ENCODE results near the gene AP2B1. TPM values are rescaled to one million over a fixed set of nuclear protein-coding genes. Genes with fewer than 3 reads are reported as not detected.
A peak's percentile ranks its signal among the peaks of the same experiment; 100 is the strongest.

AP2B1 gene
- total RNA-seq, 2 experiments from 2014 or later: 157 to 161 TPM

DNA sequence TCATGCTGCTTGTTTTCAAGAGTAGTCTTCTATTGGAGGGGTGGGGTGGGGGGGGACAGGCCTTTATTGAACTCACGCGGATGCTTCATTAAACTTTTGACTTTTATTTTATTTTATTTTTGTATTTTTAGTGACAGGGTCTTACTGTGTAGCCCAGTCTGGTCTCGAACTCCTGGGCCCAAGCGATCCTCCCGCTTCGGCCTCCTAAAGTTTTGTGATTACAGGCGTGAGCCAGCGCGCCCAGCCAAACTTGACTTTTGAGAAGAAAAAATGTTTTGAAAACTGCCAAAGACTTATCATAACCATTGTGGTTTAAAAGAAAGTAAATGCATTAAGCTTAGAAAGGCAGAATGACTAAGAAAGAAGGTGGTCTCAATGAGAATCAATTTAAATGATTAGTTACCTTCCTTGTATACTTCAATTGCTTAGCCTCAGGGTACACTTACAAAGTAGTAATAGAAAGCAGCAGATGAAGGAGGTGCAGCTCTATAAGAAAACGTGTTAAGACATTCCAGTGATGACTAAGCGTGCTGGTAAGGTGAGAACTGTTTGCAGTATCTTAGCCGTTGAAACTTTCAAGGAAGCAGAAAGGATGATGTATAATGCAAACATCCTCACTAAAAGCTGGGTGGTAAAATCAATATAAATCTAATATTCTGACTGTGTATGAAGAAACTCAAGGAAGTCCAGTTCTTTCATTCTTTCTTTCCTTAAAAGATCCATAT, 1.2 kb downstream of the AP2B1 start:
- POLR2A ChIA-PET: interaction anchor here (0.9 to 1.9 kb wide), 9 partner anchors 10 to 221 kb away, joined by 3 to 16 read pairs (median 4); partner anchors contain the start of genes PEX12 and TAF15
- H3K27ac Mint-ChIP-seq: peak overlapping the region; percentile 99
- intact Hi-C loops (cut with micrococcal nuclease): loop anchor here (5.0 kb wide), 1 partner anchor 51 kb away; the partner anchor contains the start of gene SLFN12L
- ATAC-seq (peak; percentile 56), DNase-seq (peak; percentile 24)
- H3K4me3 Mint-ChIP-seq: peak overlapping the region; percentile 99
- peaks cover 9% of the 10 kb centered on the region for H3K36me3 Mint-ChIP-seq (ENCODE audit: low read depth)
- H3K27me3 Mint-ChIP-seq: no peaks in the 10 kb centered on the region
- no peaks in the 10 kb centered on the region for H3K9me3 Mint-ChIP-seq
- H3K4me1 Mint-ChIP-seq (ENCODE audit: low read depth): peaks cover 25% of the 10 kb centered on the region
- CTCF ChIA-PET: interaction anchor here (1.0 to 1.7 kb wide), 10 partner anchors 9 to 417 kb away, joined by 3 to 9 read pairs (median 4); no protein-coding TSS in a partner anchor
- TF ChIP-seq, protein P1, sequence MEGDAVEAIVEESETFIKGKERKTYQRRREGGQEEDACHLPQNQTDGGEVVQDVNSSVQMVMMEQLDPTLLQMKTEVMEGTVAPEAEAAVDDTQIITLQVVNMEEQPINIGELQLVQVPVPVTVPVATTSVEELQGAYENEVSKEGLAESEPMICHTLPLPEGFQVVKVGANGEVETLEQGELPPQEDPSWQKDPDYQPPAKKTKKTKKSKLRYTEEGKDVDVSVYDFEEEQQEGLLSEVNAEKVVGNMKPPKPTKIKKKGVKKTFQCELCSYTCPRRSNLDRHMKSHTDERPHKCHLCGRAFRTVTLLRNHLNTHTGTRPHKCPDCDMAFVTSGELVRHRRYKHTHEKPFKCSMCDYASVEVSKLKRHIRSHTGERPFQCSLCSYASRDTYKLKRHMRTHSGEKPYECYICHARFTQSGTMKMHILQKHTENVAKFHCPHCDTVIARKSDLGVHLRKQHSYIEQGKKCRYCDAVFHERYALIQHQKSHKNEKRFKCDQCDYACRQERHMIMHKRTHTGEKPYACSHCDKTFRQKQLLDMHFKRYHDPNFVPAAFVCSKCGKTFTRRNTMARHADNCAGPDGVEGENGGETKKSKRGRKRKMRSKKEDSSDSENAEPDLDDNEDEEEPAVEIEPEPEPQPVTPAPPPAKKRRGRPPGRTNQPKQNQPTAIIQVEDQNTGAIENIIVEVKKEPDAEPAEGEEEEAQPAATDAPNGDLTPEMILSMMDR (IDR thresholded peaks at IDR 0.05): no peak

DNA sequence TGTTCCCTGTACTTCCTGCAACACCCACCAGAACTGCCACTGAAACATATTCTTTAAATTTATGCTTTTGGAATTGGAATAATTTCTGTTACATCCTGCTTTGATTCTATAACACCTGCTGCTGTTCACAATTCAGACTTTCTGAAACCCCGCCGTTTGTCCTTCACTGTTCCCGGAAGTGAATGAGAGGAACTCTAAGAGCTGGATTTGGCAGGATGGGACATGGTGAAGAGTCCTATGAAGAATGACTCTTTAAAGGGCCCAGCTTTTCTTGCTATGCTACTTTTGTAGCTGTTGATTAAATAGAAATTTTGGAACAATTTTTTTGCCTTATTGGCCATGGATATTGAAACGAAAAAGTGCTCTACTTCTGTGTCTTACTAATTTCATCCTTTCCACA, 8.9 kb downstream of the AP2B1 start:
- POLR2A ChIA-PET: interaction anchor here (0.8 kb wide), 2 partner anchors 9 to 13 kb away, joined by 4 read pairs; partner anchors contain the start of gene AP2B1
- Mint-ChIP-seq H3K9me3 (no peaks in the 10 kb centered on the region), H3K36me3 (ENCODE audit: low read depth) (peaks cover 47% of the 10 kb centered on the region), H3K27me3 (no peaks in the 10 kb centered on the region), H3K27ac (no peak overlapping the region), H3K4me1 (ENCODE audit: low read depth) (peaks cover 6% of the 10 kb centered on the region), H3K4me3 (no peak overlapping the region)
- intact Hi-C loops (cut with micrococcal nuclease): no loop called here
- DNase-seq (no peak), ATAC-seq (no peak)
- CTCF ChIA-PET: interaction anchor here (1.5 kb wide), 1 partner anchor 17 kb away, joined by 3 read pairs; no protein-coding TSS in a partner anchor
- TF ChIP-seq, protein P1 (IDR thresholded peaks at IDR 0.05): no peak

GRCh38 chr17:35596530-35597233, 9.6 kb downstream of the AP2B1 start:
- ChIA-PET CTCF (interaction anchor here (1.0 kb wide), 1 partner anchor 8 kb away, joined by 3 read pairs; no protein-coding TSS in a partner anchor), POLR2A (interaction anchor here (0.8 kb wide), 1 partner anchor 14 kb away, joined by 4 read pairs; no protein-coding TSS in a partner anchor)

DNA sequence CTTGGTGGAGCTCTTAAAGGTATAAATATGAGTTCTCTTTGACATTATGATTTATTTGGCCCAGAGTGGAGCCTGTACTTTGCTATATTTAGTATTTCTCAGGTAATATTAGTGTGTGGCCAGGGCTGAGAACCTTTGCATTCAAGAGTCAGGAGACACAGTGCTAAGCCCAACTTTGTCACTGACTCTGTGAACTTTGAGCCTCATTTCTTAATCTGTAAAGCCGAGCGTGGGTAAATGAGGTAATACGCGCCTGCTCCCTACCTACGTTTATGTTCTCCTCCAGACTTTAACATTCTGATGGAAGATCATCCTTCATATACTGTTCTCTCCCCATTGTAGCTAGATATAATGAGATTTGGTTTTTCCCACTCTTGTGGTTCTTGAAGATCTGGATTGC, 10.5 kb downstream of the AP2B1 start:
- intact Hi-C loops (cut with micrococcal nuclease): no loop called here
- ChIA-PET CTCF (interaction anchor here (0.6 to 1.0 kb wide), 2 partner anchors 9 to 207 kb away, joined by 3 read pairs; no protein-coding TSS in a partner anchor), POLR2A (interaction anchor here (1.0 kb wide), 1 partner anchor 10 kb away, joined by 4 read pairs; no protein-coding TSS in a partner anchor)
- TF ChIP-seq, protein P1 (IDR thresholded peaks at IDR 0.05): no peak
- peaks cover 6% of the 10 kb centered on the region for H3K4me1 Mint-ChIP-seq (ENCODE audit: low read depth)
- no peak overlapping the region for H3K4me3 Mint-ChIP-seq
- no peaks in the 10 kb centered on the region for H3K9me3 Mint-ChIP-seq
- DNase-seq (no peak), ATAC-seq (no peak)
- H3K27me3 Mint-ChIP-seq: no peaks in the 10 kb centered on the region
- H3K27ac Mint-ChIP-seq: no peak overlapping the region
- H3K36me3 Mint-ChIP-seq (ENCODE audit: low read depth): peaks cover 49% of the 10 kb centered on the region

More at GRCh38 chr17:35596530-35597233, 9.6 kb downstream of the AP2B1 start:
- Mint-ChIP-seq H3K36me3 (ENCODE audit: low read depth) (peaks cover 47% of the 10 kb centered on the region), H3K27ac (no peak overlapping the region), H3K9me3 (no peaks in the 10 kb centered on the region), H3K27me3 (no peaks in the 10 kb centered on the region), H3K4me1 (ENCODE audit: low read depth) (peaks cover 6% of the 10 kb centered on the region), H3K4me3 (no peak overlapping the region)
- DNase-seq (no peak), ATAC-seq (no peak)
- TF ChIP-seq, protein P1 (IDR thresholded peaks at IDR 0.05): no peak
- intact Hi-C loops (cut with micrococcal nuclease): no loop called here
